OCI-LY7 (cell line): ENCODE results near the gene VTI1A. TPM values are rescaled to one million over a fixed set of nuclear protein-coding genes. Genes with fewer than 3 reads are reported as not detected.

Experiments used
- BruUV-seq: library from RNA; stranded (reverse); fragments of 400-500 nt; replicated peaks from 2 replicates; lab custom pipeline; 2021; lab: Mats Ljungman, UMichigan
- CTCF ChIA-PET: fragments of 300-600 bp; sonication (Branson Sonifier 250); formaldehyde crosslinking; loops from one replicate; lab custom pipeline; 2022; ENCODE audit warnings: antibody characterized with exemption; ENCODE audit not compliant: unreplicated experiment; lab: Charles Lee
- POLR2A ChIA-PET: fragments of 300-600 bp; sonication (Branson Sonifier 250); formaldehyde crosslinking; loops from one replicate; lab custom pipeline; 2022; ENCODE audit warnings: antibody characterized with exemption; lab: Charles Lee
- DNase-seq: peaks from one replicate; pipeline ENCODE4 v3.0.0-alpha.2; 2015; ENCODE audit warnings: low spot score
- H2AFZ ChIP-seq: fragments of 200-600 bp; sonication (generic), shearing (Covaris generic); 2 replicates; pipeline ENCODE4 v1.6.1; 2014; ENCODE audit warnings: mild to moderate bottlenecking, antibody characterized with exemption, low read length, moderate library complexity
- H3K27ac ChIP-seq: fragments of 200-600 bp; sonication (generic); 2 replicates; pipeline ENCODE4 v1.5.1; 2014; ENCODE audit warnings: mixed run types, low read depth, mild to moderate bottlenecking, moderate library complexity, low read length, inconsistent platforms; ENCODE audit not compliant: poor library complexity, severe bottlenecking
- H3K36me3 ChIP-seq: fragments of 200-600 bp; sonication (generic); 2 replicates; pipeline ENCODE4 v1.6.1; 2014; ENCODE audit warnings: mild to moderate bottlenecking, antibody characterized with exemption, low read length, moderate library complexity, mixed read lengths; ENCODE audit not compliant: insufficient read depth
- H3K4me1 ChIP-seq: fragments of 200-600 bp; sonication (generic); 2 replicates; pipeline ENCODE4 v1.5.1; 2014; ENCODE audit warnings: mild to moderate bottlenecking, low read length; ENCODE audit not compliant: insufficient read depth, poor library complexity, severe bottlenecking
- H3K4me2 ChIP-seq: fragments of 200-600 bp; sonication (generic); 2 replicates; pipeline ENCODE4 v1.6.1; 2014; ENCODE audit warnings: mild to moderate bottlenecking, low read length
- H3K4me3 ChIP-seq: fragments of 200-600 bp; sonication (generic); 2 replicates; pipeline ENCODE4 v1.5.1; 2014; ENCODE audit warnings: mild to moderate bottlenecking, low read depth, low read length; ENCODE audit not compliant: poor library complexity, severe bottlenecking
- H3K79me2 ChIP-seq: fragments of 200-600 bp; sonication (generic); 2 replicates; pipeline ENCODE4 v1.6.1; 2016; ENCODE audit warnings: low read depth, mild to moderate bottlenecking, low read length, moderate library complexity, mixed read lengths; ENCODE audit not compliant: insufficient read depth
- H3K9me2 ChIP-seq: fragments of 200-600 bp; sonication (generic); 2 replicates; pipeline ENCODE4 v1.6.1; 2016; ENCODE audit warnings: mild to moderate bottlenecking, low read length, mixed read lengths; ENCODE audit not compliant: insufficient read depth
- H3K9me3 ChIP-seq: fragments of 200-600 bp; sonication (generic); 2 replicates; pipeline ENCODE4 v1.6.1; 2014; ENCODE audit warnings: mild to moderate bottlenecking, mixed run types, low read length, mixed read lengths
- H4K20me1 ChIP-seq: fragments of 200-600 bp; sonication (generic); 2 replicates; pipeline ENCODE4 v1.6.1; 2014; ENCODE audit warnings: mild to moderate bottlenecking, antibody characterized with exemption, low read length, moderate library complexity, mixed read lengths; ENCODE audit not compliant: insufficient read depth
- EZH2phosphoT487 ChIP-seq: fragments of 200-600 bp; sonication (generic); IDR thresholded peaks from 2 replicates; pipeline ENCODE4 v1.6.1; 2018; ENCODE audit warnings: low read depth, borderline replicate concordance, mild to moderate bottlenecking, mixed run types, antibody characterized with exemption, low read length, moderate library complexity, mixed read lengths
- intact Hi-C: fragments of 100-400 bp; cut with micrococcal nuclease; formaldehyde crosslinking; loops from one replicate; pipeline ENCODE4 v1.10.0; 2022; ENCODE audit not compliant: unreplicated experiment
- total RNA-seq, 2 experiments: library from RNA; depleted of rRNA in 1 of 2; stranded (reverse); fragments of >200 nt in 1 of 2; shearing (Covaris generic) in 1 of 2; gene quantifications; 2 replicates each; pipeline ENCODE4 v1.2.3, GENCODE V29; 2014 to 2022
- TF ChIP-seq, protein P1 (sequence below): fragments of 200-600 bp; sonication (generic); conservative IDR thresholded peaks from 2 replicates; pipeline ENCODE4 v1.5.1; 2014; ENCODE audit warnings: mild to moderate bottlenecking, antibody characterized with exemption, low read length, moderate library complexity, mixed read lengths

The VTI1A gene
- total RNA-seq, 2 experiments from 2014 or later, result 39.4 to 45.2 TPM

DNA sequence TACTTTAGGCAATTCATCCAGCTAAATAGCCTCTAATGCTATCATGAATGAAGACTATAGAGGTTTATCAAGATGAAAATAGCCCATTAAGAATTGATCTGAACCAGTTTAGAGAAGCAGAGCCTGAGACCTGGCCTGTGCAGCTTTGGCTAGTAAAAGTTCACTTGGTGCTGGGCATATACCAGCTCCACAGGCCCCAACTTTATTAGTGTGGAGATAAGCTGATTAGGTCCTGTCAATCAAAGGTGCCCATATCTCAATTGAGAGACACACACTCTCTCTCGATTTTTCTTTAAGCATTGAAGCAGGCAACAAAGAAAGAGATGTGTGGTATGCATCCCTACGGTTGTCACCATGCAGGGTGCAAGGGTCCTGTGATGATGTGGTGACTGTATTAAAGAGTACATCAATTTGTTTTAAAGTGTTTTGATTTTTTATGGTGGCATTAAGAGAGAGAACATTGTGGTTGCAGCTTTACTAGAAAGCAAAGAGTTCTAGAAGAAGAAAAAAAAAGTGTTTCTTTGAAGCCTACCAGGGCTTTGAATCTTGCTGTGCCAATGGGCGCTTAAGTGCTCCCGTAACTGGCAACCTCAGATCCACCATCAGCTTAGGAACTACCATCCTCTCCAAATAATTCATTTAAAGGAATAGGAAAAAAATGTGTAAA lies 111.6 kb downstream of the VTI1A start:
- H3K4me3 ChIP-seq, result no peak overlapping the region
- H3K9me3 ChIP-seq, result no peaks in the 10 kb centered on the region
- H2AFZ ChIP-seq, result no peak overlapping the region
- TF ChIP-seq, protein P1, sequence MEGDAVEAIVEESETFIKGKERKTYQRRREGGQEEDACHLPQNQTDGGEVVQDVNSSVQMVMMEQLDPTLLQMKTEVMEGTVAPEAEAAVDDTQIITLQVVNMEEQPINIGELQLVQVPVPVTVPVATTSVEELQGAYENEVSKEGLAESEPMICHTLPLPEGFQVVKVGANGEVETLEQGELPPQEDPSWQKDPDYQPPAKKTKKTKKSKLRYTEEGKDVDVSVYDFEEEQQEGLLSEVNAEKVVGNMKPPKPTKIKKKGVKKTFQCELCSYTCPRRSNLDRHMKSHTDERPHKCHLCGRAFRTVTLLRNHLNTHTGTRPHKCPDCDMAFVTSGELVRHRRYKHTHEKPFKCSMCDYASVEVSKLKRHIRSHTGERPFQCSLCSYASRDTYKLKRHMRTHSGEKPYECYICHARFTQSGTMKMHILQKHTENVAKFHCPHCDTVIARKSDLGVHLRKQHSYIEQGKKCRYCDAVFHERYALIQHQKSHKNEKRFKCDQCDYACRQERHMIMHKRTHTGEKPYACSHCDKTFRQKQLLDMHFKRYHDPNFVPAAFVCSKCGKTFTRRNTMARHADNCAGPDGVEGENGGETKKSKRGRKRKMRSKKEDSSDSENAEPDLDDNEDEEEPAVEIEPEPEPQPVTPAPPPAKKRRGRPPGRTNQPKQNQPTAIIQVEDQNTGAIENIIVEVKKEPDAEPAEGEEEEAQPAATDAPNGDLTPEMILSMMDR, result no peak
- TF ChIP-seq EZH2phosphoT487, result no peak
- H3K4me2 ChIP-seq, result no peak overlapping the region
- no peaks in the 10 kb centered on the region for H3K4me1 ChIP-seq
- ChIA-PET POLR2A (interaction anchor here (0.6 to 0.7 kb wide), 2 partner anchors 44 to 142 kb away, joined by 3 to 4 read pairs; no protein-coding TSS in a partner anchor), CTCF (no interaction called here)
- H4K20me1 ChIP-seq, result no peaks in the 10 kb centered on the region; the same call in 1 of the 2 replicates
- DNase-seq, result no peak
- no peaks in the 10 kb centered on the region for H3K36me3 ChIP-seq
- H3K79me2 ChIP-seq, result no peaks in the 10 kb centered on the region
- no peaks in the 10 kb centered on the region for H3K9me2 ChIP-seq
- no peak overlapping the region for H3K27ac ChIP-seq
- no TSS peak for BruUV-seq
- intact Hi-C loops, result no loop called here

DNA sequence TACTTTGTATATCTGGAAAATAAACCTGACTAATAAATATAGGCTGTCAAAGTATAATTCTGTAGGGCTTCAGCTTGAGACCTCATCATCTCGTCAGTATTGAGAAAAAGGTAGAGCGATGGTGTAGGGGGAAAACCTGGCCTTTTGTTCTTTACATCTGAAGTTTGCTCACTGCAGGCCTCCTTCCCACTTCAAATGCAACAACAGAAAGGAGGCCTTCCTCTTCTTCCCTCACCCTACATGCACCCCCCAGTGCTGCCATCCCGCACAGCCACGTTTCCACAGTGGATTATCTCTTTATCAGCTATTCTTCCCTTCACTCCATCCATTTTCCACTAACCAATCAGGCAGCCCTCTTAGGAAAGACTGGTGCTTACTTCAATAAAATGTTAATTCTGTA lies 112.3 kb downstream of the VTI1A start:
- DNase-seq, result no peak
- Histone ChIP-seq H3K79me2 (no peaks in the 10 kb centered on the region), H3K4me3 (no peak overlapping the region), H3K4me1 (no peaks in the 10 kb centered on the region), H2AFZ (no peak overlapping the region), H3K27ac (no peak overlapping the region), H3K4me2 (no peak overlapping the region), H3K9me3 (no peaks in the 10 kb centered on the region), H3K9me2 (no peaks in the 10 kb centered on the region), H3K36me3 (no peaks in the 10 kb centered on the region), H4K20me1 (no peaks in the 10 kb centered on the region; the same call in 1 of the 2 replicates)
- ChIA-PET POLR2A (interaction anchor here (0.6 kb wide), 1 partner anchor 141 kb away, joined by 4 read pairs; no protein-coding TSS in a partner anchor), CTCF (no interaction called here)
- intact Hi-C loops, result no loop called here
- no peak for TF ChIP-seq EZH2phosphoT487
- TF ChIP-seq, protein P1, result no peak
- BruUV-seq, result no TSS peak

DNA sequence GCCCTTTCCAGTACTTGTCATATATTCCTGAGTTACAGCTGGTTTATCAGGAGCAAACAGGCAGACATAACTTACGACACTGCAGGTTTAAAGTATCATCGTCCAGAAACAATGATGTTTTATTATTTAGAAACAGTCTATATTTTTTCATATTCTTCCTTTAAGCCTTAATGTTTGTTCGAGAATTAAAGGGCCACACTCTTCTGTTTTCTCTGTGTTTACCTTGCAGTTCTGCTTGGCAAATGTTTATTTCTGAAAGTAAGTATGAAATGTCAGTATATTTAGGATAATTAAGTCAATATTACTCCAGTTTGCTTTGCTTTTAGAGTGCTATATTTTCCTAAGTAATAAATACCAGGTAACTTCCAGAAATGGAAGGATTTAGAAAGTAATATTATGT lies 115.1 kb downstream of the VTI1A start:
- Histone ChIP-seq H3K27ac (no peak overlapping the region), H2AFZ (no peak overlapping the region), H4K20me1 (no peaks in the 10 kb centered on the region; the same call in 1 of the 2 replicates), H3K79me2 (no peaks in the 10 kb centered on the region), H3K4me3 (no peak overlapping the region), H3K4me2 (no peak overlapping the region), H3K4me1 (no peaks in the 10 kb centered on the region), H3K9me2 (no peaks in the 10 kb centered on the region), H3K9me3 (no peaks in the 10 kb centered on the region), H3K36me3 (no peaks in the 10 kb centered on the region)
- CTCF ChIA-PET, result no interaction called here
- DNase-seq, result no peak
- POLR2A ChIA-PET, result no interaction called here
- no peak for TF ChIP-seq EZH2phosphoT487
- TF ChIP-seq, protein P1, result no peak
- BruUV-seq, result no TSS peak
- intact Hi-C loops, result no loop called here
